Esophagus squamous epithelium (tissue), 4 donors: ENCODE results near the gene OR6X1.

Experiments
- CTCF ChIP-seq, 6 experiments: fragments of 450-650 bp in 4 of 6; fragments of 200-600 bp in 2 of 6; sonication (generic) in 2 of 6; IDR thresholded peaks; one replicate each; pipeline ENCODE4 v1.5.1; 2016 to 2019; ENCODE audit warnings: antibody characterized with exemption in 6 of 6, mild to moderate bottlenecking in 4 of 6, moderate library complexity in 4 of 6
- POLR2A ChIP-seq, 4 donors: fragments of 450-650 bp; IDR thresholded peaks; one replicate each; pipeline ENCODE4 v1.6.1; 2017; ENCODE audit warnings: antibody characterized with exemption in 4 of 4, mild to moderate bottlenecking in 4 of 4, moderate library complexity in 3 of 4

GRCh38 chr11:123741159-123742030, 12.9 kb downstream of the OR6X1 start, which contains the start of gene ZNF202:
- TF ChIP-seq CTCF (IDR thresholded peaks at IDR 0.05) (peak in 4 of 6 experiments; percentile 13 to 26 (median 18)), POLR2A (IDR thresholded peaks at IDR 0.05) (peak in 2 of 4 donors; percentile 47 to 54)
